ENCODE results near the gene GPATCH4. TPM values are rescaled to one million over a fixed set of nuclear protein-coding genes. Genes with fewer than 3 reads are reported as not detected.

Gene GPATCH4
- total and polyA plus RNA-seq, 2 of the 4 experiments (the other 2 are of a cell fraction), result 32.6 to 41.8 TPM

DNA sequence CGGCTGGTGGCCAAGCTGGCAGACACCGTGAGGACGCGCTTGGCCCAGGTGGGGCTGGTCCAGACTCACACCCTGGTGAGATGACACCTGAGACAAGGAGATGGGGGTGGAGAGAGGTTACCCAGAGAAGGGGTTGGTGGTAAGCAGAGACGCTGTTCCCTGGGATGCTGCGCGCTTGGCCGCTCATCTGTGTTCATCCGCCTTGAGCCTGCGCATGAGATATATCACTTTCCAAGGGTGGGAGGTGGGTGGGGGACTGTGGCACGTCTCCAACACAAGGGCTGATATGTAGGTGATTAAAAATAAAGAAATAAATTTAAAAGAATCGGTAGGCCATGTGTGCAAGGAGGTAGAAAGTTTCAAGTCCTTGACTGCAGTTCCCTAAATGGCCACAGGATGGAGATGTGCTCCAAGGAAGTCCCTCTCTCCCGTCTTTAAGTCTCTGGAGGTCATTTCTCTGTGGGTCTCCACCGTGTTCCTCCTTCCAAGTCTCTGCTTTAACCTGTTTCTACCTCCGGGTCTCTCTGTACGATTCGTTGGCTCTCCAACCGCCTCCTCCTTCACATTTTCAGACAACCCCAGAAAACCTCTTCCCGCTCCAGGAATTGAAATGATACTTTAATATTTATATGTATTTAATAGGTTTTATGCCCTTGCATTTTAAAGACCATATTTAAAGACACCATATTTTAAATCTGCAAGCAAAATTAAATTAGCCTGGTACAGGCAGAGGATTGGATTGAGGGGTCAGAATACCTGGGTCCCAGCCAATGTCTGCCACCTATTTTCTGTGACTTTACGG lies 17.3 kb downstream of the GPATCH4 start (continued):
- TF ChIP-seq CHD1 (IDR thresholded peaks at IDR 0.05; ENCODE audit: low read depth, low read length), result no peak

DNA sequence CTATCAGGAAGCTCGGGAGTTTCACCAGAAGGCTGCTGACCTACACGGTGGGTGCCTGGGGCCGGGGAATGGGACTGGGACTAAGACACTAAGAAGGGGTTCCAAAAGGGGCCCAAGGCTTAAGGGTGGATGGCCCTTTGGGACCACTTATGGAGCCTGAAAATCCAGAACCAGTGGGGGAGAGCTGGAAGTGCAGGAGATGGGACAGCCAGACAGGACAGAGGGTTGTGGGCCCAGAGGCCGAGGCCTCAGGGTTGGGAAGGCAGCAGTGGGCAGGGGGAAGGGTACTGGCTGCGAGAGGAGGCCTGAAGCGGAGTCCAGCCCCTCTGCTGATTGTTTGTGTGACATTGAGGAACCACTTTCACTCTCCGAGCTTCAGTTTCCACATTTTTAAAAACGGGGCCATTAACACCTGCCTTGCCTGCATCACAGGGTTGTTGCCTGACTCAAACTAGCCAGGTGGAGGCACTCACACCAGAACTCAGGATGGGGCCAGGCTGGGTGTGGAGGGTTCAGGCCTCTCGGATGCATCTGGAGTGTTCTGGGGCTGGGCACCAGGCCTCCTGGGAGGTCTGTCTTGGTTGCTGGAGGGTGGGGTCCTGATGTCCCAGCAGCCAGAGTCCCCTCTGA lies 18.8 kb downstream of the GPATCH4 start:
- no peak overlapping the region for H3K14ac ChIP-seq (replicated peaks; ENCODE audit: low read depth, low read length)
- ATAC-seq (ENCODE audit: low read depth) (no peak), DNase-seq (no peak)
- peak overlapping the region; percentile 11 for H2AFZ ChIP-seq (replicated peaks; ENCODE audit: low read length, poor library complexity)
- TF ChIP-seq, protein P1, sequence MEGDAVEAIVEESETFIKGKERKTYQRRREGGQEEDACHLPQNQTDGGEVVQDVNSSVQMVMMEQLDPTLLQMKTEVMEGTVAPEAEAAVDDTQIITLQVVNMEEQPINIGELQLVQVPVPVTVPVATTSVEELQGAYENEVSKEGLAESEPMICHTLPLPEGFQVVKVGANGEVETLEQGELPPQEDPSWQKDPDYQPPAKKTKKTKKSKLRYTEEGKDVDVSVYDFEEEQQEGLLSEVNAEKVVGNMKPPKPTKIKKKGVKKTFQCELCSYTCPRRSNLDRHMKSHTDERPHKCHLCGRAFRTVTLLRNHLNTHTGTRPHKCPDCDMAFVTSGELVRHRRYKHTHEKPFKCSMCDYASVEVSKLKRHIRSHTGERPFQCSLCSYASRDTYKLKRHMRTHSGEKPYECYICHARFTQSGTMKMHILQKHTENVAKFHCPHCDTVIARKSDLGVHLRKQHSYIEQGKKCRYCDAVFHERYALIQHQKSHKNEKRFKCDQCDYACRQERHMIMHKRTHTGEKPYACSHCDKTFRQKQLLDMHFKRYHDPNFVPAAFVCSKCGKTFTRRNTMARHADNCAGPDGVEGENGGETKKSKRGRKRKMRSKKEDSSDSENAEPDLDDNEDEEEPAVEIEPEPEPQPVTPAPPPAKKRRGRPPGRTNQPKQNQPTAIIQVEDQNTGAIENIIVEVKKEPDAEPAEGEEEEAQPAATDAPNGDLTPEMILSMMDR (conservative IDR thresholded peaks at IDR 0.05; ENCODE audit: low read depth, low read length), result no peak
- TF ChIP-seq NFE2L2 (IDR thresholded peaks at IDR 0.05; ENCODE audit: low read depth, low read length) (no peak), MAFK (IDR thresholded peaks at IDR 0.05; ENCODE audit: low read depth, low read length) (no peak), RCOR1 (IDR thresholded peaks at IDR 0.05; ENCODE audit: insufficient replicate concordance, low read length) (no peak), FOS (IDR thresholded peaks at IDR 0.05; ENCODE audit: low read depth, low read length) (no peak), CHD1 (IDR thresholded peaks at IDR 0.05; ENCODE audit: low read depth, low read length) (no peak)
- TF ChIP-seq, protein P2, sequence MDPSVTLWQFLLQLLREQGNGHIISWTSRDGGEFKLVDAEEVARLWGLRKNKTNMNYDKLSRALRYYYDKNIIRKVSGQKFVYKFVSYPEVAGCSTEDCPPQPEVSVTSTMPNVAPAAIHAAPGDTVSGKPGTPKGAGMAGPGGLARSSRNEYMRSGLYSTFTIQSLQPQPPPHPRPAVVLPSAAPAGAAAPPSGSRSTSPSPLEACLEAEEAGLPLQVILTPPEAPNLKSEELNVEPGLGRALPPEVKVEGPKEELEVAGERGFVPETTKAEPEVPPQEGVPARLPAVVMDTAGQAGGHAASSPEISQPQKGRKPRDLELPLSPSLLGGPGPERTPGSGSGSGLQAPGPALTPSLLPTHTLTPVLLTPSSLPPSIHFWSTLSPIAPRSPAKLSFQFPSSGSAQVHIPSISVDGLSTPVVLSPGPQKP (IDR thresholded peaks at IDR 0.05; ENCODE audit: borderline replicate concordance, low read depth, low read length), result no peak
- H3K4ac ChIP-seq (ENCODE audit: low read depth, low read length), result no peak overlapping the region
- H2BK5ac ChIP-seq (ENCODE audit: low read depth, low read length, poor library complexity, severe bottlenecking), result no peak overlapping the region
- H3K18ac ChIP-seq (ENCODE audit: low read depth, low read length), result no peak overlapping the region
- intact Hi-C loops (cut with micrococcal nuclease) (no loop called here), dilution Hi-C loops (cut with HindIII; ENCODE audit: low sequenced_read_pairs, unreplicated experiment) (no loop called here), in situ Hi-C loops (cut with MboI; ENCODE audit: low sequenced_read_pairs) (no loop called here)
- H3K4me3 ChIP-seq (ENCODE audit: insufficient read depth, low read depth, low read length), result no peak overlapping the region
- no peak overlapping the region for H2BK15ac ChIP-seq (ENCODE audit: low read depth, low read length)
- WGBS, 2 experiments (ENCODE audit: extremely low coverage in 2 of 2, insufficient read length in 1 of 2), result 78% methylated on average over 4 of the region's 9 CpGs; no CpG with 5 or more reads in 1 of the 2 experiments
- H3K27me3 ChIP-seq (ENCODE audit: control insufficient read depth, insufficient read depth, low read length), result peaks cover 21% of the 10 kb centered on the region
- H3K23ac ChIP-seq (ENCODE audit: low read depth, low read length), result no peak overlapping the region
- no peaks in the 10 kb centered on the region for H3K79me1 ChIP-seq (ENCODE audit: low read depth in 1 of 2, low read length in 2 of 2)
- H4K8ac ChIP-seq (ENCODE audit: low read depth in 2 of 2, low read length in 2 of 2), result no peak overlapping the region
- no peaks in the 10 kb centered on the region for H3K9me3 ChIP-seq (ENCODE audit: control insufficient read depth, insufficient read depth, low read length)
- ChIA-PET POLR2A (ENCODE audit: unreplicated experiment) (no interaction called here), CTCF (no interaction called here)
- H3K9me1 ChIP-seq (ENCODE audit: insufficient read depth, low read length), result no peaks in the 10 kb centered on the region
- BruUV-seq (replicated peaks), result no TSS peak
- no peak overlapping the region for H3K56ac ChIP-seq (ENCODE audit: extremely low read depth, insufficient read depth, low read length)
- H3K4me2 ChIP-seq (ENCODE audit: low read depth, low read length), result no peak overlapping the region
- H3K4me1 ChIP-seq (ENCODE audit: control insufficient read depth, insufficient read depth, low read length), result no peaks in the 10 kb centered on the region
- no peak overlapping the region for H2BK120ac ChIP-seq (ENCODE audit: low read depth, low read length)
- no peak overlapping the region for H4K91ac ChIP-seq (ENCODE audit: insufficient read depth, low read depth, low read length)
- no peak overlapping the region for H2BK20ac ChIP-seq (ENCODE audit: low read depth, low read length)
- no peak overlapping the region for H4K5ac ChIP-seq (ENCODE audit: low read depth, low read length)
- H3K27ac ChIP-seq (ENCODE audit: insufficient read depth, low read length), result no peak overlapping the region
- no peak overlapping the region for H2AK5ac ChIP-seq (ENCODE audit: low read depth, low read length)
- H4K20me1 ChIP-seq (ENCODE audit: insufficient read depth, low read length), result no peaks in the 10 kb centered on the region
- no peak overlapping the region for H2AK9ac ChIP-seq (replicated peaks; ENCODE audit: low read depth, low read length, poor library complexity)
- no peak overlapping the region for H3K9ac ChIP-seq (ENCODE audit: low read depth, low read length)
- no peaks in the 10 kb centered on the region for H3K36me3 ChIP-seq (ENCODE audit: control insufficient read depth, insufficient read depth, low read length)

Measured in IMR-90 (cell line).